GM12878 (cell line): ENCODE results near the gene SCARF2. TPM values are rescaled to one million over a fixed set of nuclear protein-coding genes. Genes with fewer than 3 reads are reported as not detected.

Source experiments
- ATAC-seq: fragments of 200-7000 bp; cut with Tn5 transposase; 3 replicates; pipeline ENCODE4 v1.9.1; 2020; ENCODE audit warnings: mild to moderate bottlenecking, moderate library complexity
- BruUV-seq: library from RNA; stranded (reverse); fragments of 400-500 nt; replicated peaks from 2 replicates; lab custom pipeline; 2021; lab: Mats Ljungman, UMichigan
- CTCF ChIA-PET: fragments of 300-600 bp; sonication (Branson Sonifier 250); formaldehyde crosslinking; extraction: SDS; loops from one replicate; lab custom pipeline; 2021; ENCODE audit warnings: inconsistent platforms; lab: Yijun Ruan, JAX
- POLR2A ChIA-PET: fragments of 350-600 bp; formaldehyde crosslinking; extraction: SDS; loops from one replicate; lab custom pipeline; 2021; ENCODE audit warnings: inconsistent platforms; lab: Charles Lee
- RAD21 ChIA-PET: fragments of 300-600 bp; sonication (Branson Sonifier 250); formaldehyde crosslinking; loops from one replicate; lab custom pipeline; 2023; ENCODE audit warnings: antibody characterized with exemption; ENCODE audit not compliant: unreplicated experiment; lab: Charles Lee
- SMC1A ChIA-PET: fragments of 300-600 bp; sonication (Branson Sonifier 250); formaldehyde crosslinking; loops from one replicate; lab custom pipeline; 2023; ENCODE audit not compliant: unreplicated experiment, uncharacterized antibody; lab: Charles Lee
- DNase-seq: peaks from one replicate; pipeline ENCODE4 v3.0.0-alpha.2; 2011; ENCODE audit warnings: low read depth, low spot score
- FAIRE-seq: peaks from 3 replicates; lab custom pipeline; 2011; peaks lifted over from hg19 to GRCh38; lab: Jason Lieb, UNC
- H2AFZ ChIP-seq: 2 replicates; pipeline ENCODE4 v1.6.0; 2011; ENCODE audit warnings: low read depth, low read length, control low read depth; ENCODE audit not compliant: control insufficient read depth
- H3K27ac ChIP-seq: 2 replicates; pipeline ENCODE4 v1.5.1; 2011; ENCODE audit warnings: control low read depth; ENCODE audit not compliant: control insufficient read depth, insufficient read depth
- H3K27me3 ChIP-seq, 2 experiments: replicated peaks in 1 of 2; 2 replicates each; pipeline versions ENCODE4 v1.6.0 to v1.6.1; 2011; ENCODE audit warnings: low read length in 1 of 2; ENCODE audit not compliant: control insufficient read depth in 2 of 2, insufficient read depth in 2 of 2
- H3K36me3 ChIP-seq, 2 experiments: 2 replicates each; pipeline ENCODE4 v1.5.1; 2011; ENCODE audit warnings: low read length in 1 of 2; ENCODE audit not compliant: control insufficient read depth in 2 of 2, insufficient read depth in 2 of 2
- H3K4me1 ChIP-seq: 2 replicates; pipeline ENCODE4 v1.6.1; 2011; ENCODE audit warnings: mild to moderate bottlenecking, low read length, moderate library complexity, mixed read lengths; ENCODE audit not compliant: control insufficient read depth, insufficient read depth
- H3K4me2 ChIP-seq: 2 replicates; pipeline ENCODE4 v1.6.0; 2011; ENCODE audit warnings: control low read depth; ENCODE audit not compliant: control insufficient read depth, insufficient read depth
- H3K4me3 ChIP-seq: fragments of 200-600 bp; sonication (generic); 2 replicates; pipeline ENCODE4 v1.5.1; 2016
- H3K79me2 ChIP-seq: 2 replicates; pipeline ENCODE4 v1.6.0; 2011; ENCODE audit warnings: low read length; ENCODE audit not compliant: control insufficient read depth, insufficient read depth
- H3K9ac ChIP-seq: 2 replicates; pipeline ENCODE4 v1.8.0; 2011; ENCODE audit warnings: low read length, control low read depth, mixed read lengths; ENCODE audit not compliant: control insufficient read depth, insufficient read depth
- H3K9me3 ChIP-seq: replicated peaks from 3 replicates; pipeline ENCODE4 v1.5.1; 2011; ENCODE audit warnings: mild to moderate bottlenecking, low read length; ENCODE audit not compliant: control insufficient read depth, insufficient read depth
- H4K20me1 ChIP-seq: 2 replicates; pipeline ENCODE4 v1.6.0; 2011; ENCODE audit not compliant: control insufficient read depth, insufficient read depth
- BACH1 ChIP-seq: fragments of 450-650 bp; IDR thresholded peaks from 2 replicates; pipeline ENCODE4 v1.6.1; 2017; ENCODE audit warnings: mild to moderate bottlenecking, borderline replicate concordance
- BHLHE40 ChIP-seq, 2 experiments: fragments of 450-650 bp in 1 of 2; IDR thresholded peaks; 2 replicates each; pipeline ENCODE4 v1.6.1; 2011 to 2017; ENCODE audit warnings: low read depth in 2 of 2, borderline replicate concordance in 1 of 2, improper control_type of control experiment in 1 of 2, low read length in 1 of 2, mild to moderate bottlenecking in 1 of 2
- CBX5 ChIP-seq: sonication (generic); IDR thresholded peaks from 2 replicates; pipeline ENCODE4 v1.6.1; 2016; ENCODE audit warnings: low read depth, moderate library complexity, mild to moderate bottlenecking, inconsistent platforms
- DPF2 ChIP-seq: fragments of 450-650 bp; IDR thresholded peaks from 2 replicates; pipeline ENCODE4 v1.6.1; 2017; ENCODE audit warnings: mild to moderate bottlenecking
- EGR1 ChIP-seq, 2 experiments: IDR thresholded peaks; 1 replicate in 1 of 2; 2 replicates in 1 of 2; pipeline ENCODE4 v1.6.1; 2011 to 2012; ENCODE audit warnings: low read depth in 2 of 2, low read length in 2 of 2, borderline replicate concordance in 1 of 2, mild to moderate bottlenecking in 1 of 2, moderate library complexity in 1 of 2
- FOS ChIP-seq: IDR thresholded peaks from 3 replicates; pipeline ENCODE4 v1.6.1; 2011; ENCODE audit warnings: borderline replicate concordance; ENCODE audit not compliant: insufficient read length; ENCODE audit errors: extremely low read depth
- FOXM1 ChIP-seq: IDR thresholded peaks from 2 replicates; pipeline ENCODE4 v1.6.1; 2012; ENCODE audit warnings: low read depth, mild to moderate bottlenecking, inconsistent platforms, low read length, moderate library complexity
- GATAD2B ChIP-seq: fragments of 450-650 bp; conservative IDR thresholded peaks from 2 replicates; pipeline ENCODE4 v1.6.1; 2017; ENCODE audit warnings: low read depth, mild to moderate bottlenecking, moderate library complexity
- POLR2A ChIP-seq: IDR thresholded peaks from 2 replicates; pipeline ENCODE4 v1.6.1; 2011; ENCODE audit warnings: low read depth, mild to moderate bottlenecking, low read length
- POLR2AphosphoS5 ChIP-seq: IDR thresholded peaks from 2 replicates; pipeline ENCODE4 v1.6.1; 2011; ENCODE audit warnings: mild to moderate bottlenecking, low read length, inconsistent platforms
- SMAD5 ChIP-seq: IDR thresholded peaks from 2 replicates; pipeline ENCODE4 v1.6.1; 2016; ENCODE audit warnings: antibody characterized with exemption, low read depth
- SREBF1 ChIP-seq: IDR thresholded peaks from 2 replicates; pipeline ENCODE4 v1.6.1; 2012; ENCODE audit warnings: mild to moderate bottlenecking, low read length
- TCF12 ChIP-seq: IDR thresholded peaks from 2 replicates; pipeline ENCODE4 v1.6.1; 2011; ENCODE audit warnings: low read depth, mild to moderate bottlenecking, low read length
- TCF7 ChIP-seq: IDR thresholded peaks from 2 replicates; pipeline ENCODE4 v1.6.1; 2014; ENCODE audit warnings: antibody characterized with exemption, borderline replicate concordance
- ZZZ3 ChIP-seq: IDR thresholded peaks from 2 replicates; pipeline ENCODE4 v1.6.1; 2011; ENCODE audit warnings: low read depth; ENCODE audit not compliant: control insufficient read depth, insufficient read length
- WGBS: methylation state at CpG from one replicate; pipeline ENCODE4 v1.1.6; 2016; ENCODE audit warnings: low lambda C conversion rate; ENCODE audit not compliant: insufficient replicate concordance, insufficient coverage; ENCODE audit errors: missing lambda C conversion rate; 5-methylcytosine and 5-hydroxymethylcytosine counted together
- in situ Hi-C: fragments of 300-500 bp; cut with MboI; formaldehyde crosslinking; loops from 9 replicates; pipeline ENCODE4 v1.14.3; 2018; ENCODE audit warnings: mixed read lengths
- intact Hi-C: fragments of 100-400 bp; cut with micrococcal nuclease; formaldehyde crosslinking; loops from one replicate; pipeline ENCODE4 v1.14.2; 2022; ENCODE audit not compliant: unreplicated experiment
- polyA plus RNA-seq, 11 experiments: library from polyadenylated mRNA; depleted of rRNA in 4 of 11; unstranded in 6 of 11; stranded (reverse) in 5 of 11; fragments of >200 nt; fragmentation: Nextera tagmentation in 4 of 11; fragmentation: Illumina TruSeq in 1 of 11; extraction: Ambion mirVana in 4 of 11; extraction: Trizol in 1 of 11; gene quantifications; 1 replicate in 1 of 11; 2 replicates in 10 of 11; pipeline versions ENCODE4 v1.2.1 to v1.2.3, GENCODE V29; 2011 to 2016; ENCODE audit warnings: inconsistent platforms in 2 of 11, missing spikeins in 2 of 11, low read depth in 1 of 11
- total RNA-seq, 4 experiments: library from RNA; depleted of rRNA in 3 of 4; stranded (reverse); fragments of >200 nt in 3 of 4; fragmentation: Illumina TruSeq in 1 of 4; extraction: Trizol in 1 of 4; gene quantifications; 2 replicates each; pipeline versions ENCODE4 v1.2.1 to v1.2.3, GENCODE V29; 2013 to 2021
- TF ChIP-seq, protein P1 (sequence below): fragments of 450-650 bp; formaldehyde crosslinking; IDR thresholded peaks from 2 replicates; pipeline ENCODE4 v1.4.0; 2020; ENCODE audit warnings: mild to moderate bottlenecking, moderate library complexity
- TF ChIP-seq, protein P2 (sequence below): fragments of 450-650 bp; formaldehyde crosslinking; IDR thresholded peaks from 2 replicates; pipeline ENCODE4 v1.5.0; 2022; ENCODE audit warnings: mild to moderate bottlenecking, missing genetic modification characterization

SCARF2 gene
- total and polyA plus RNA-seq, 10 of the 15 experiments (the other 5 are each of a cell fraction or from before 2014, with no cell fraction given): 0.01 to 0.74 (median 0.17) TPM; not detected in 5

DNA sequence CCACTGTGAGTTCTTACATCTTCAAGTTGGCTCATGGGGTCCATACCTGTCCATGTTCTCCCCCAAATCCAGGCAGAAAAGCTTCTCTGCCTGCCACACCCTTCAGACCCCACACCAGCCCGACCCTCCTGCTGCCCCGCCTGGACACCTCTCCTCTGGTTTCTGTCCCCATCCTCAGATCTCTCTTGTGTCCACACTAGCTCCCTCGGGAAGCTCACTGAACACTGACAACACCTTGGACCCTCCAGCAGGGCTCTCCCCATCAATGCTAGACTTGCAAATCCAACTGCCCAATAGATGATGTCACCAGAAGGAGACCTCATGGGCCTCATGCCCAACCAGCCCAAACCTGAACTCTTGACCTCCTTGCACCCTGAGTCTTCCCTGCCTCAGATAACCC is 2.9 kb downstream of the SCARF2 start (continued):
- TF ChIP-seq, protein P1, sequence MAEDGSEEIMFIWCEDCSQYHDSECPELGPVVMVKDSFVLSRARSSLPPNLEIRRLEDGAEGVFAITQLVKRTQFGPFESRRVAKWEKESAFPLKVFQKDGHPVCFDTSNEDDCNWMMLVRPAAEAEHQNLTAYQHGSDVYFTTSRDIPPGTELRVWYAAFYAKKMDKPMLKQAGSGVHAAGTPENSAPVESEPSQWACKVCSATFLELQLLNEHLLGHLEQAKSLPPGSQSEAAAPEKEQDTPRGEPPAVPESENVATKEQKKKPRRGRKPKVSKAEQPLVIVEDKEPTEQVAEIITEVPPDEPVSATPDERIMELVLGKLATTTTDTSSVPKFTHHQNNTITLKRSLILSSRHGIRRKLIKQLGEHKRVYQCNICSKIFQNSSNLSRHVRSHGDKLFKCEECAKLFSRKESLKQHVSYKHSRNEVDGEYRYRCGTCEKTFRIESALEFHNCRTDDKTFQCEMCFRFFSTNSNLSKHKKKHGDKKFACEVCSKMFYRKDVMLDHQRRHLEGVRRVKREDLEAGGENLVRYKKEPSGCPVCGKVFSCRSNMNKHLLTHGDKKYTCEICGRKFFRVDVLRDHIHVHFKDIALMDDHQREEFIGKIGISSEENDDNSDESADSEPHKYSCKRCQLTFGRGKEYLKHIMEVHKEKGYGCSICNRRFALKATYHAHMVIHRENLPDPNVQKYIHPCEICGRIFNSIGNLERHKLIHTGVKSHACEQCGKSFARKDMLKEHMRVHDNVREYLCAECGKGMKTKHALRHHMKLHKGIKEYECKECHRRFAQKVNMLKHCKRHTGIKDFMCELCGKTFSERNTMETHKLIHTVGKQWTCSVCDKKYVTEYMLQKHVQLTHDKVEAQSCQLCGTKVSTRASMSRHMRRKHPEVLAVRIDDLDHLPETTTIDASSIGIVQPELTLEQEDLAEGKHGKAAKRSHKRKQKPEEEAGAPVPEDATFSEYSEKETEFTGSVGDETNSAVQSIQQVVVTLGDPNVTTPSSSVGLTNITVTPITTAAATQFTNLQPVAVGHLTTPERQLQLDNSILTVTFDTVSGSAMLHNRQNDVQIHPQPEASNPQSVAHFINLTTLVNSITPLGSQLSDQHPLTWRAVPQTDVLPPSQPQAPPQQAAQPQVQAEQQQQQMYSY (CRISPR knock-in tag): no peak
- TF ChIP-seq POLR2A (no peak), BACH1 (no peak), SMAD5 (no peak), DPF2 (no peak), BHLHE40 (IDR thresholded peaks at IDR 0.05; ENCODE audit: borderline replicate concordance in 1 of 2, low read depth in 2 of 2, low read length in 1 of 2) (no peak), FOS (no peak)

DNA sequence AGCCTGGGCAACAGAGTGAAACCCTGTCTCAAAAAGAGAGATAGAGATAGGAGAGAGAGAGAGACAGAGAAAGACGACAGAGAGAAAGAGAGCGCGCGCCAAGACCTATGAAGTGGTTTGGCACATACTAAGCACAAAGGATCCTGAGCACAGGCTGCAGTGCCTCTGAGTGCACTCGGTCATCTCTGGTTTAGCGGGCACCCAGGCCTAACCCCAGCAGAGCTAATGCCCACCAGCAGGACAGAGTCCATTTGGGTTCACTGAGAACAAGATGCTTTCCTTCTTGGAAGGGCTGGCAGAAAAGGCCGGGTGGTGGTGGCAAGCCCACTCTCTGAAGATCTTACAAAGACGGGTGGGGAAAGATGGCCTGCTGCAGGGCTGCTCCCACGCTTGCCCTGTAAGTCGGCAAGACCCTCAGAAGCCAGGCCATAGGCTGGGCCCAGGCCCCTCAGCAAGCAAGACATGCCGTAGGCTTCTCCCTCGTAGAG is 3.3 kb downstream of the SCARF2 start:
- RAD21 ChIA-PET: no interaction called here
- 57% methylated on average over 12 of the region's 12 CpGs for WGBS
- intact Hi-C loops: no loop called here

More for the DNA sequence above, 3.3 kb downstream of the SCARF2 start:
- Histone ChIP-seq H3K9me3 (no peaks in the 10 kb centered on the region), H3K36me3 (no peaks in the 10 kb centered on the region), H3K27me3 (peaks cover 14 to 26% of the 10 kb centered on the region in 2 experiments), H3K27ac (no peak overlapping the region), H3K4me2 (no peak overlapping the region), H4K20me1 (no peaks in the 10 kb centered on the region; the same call in 1 of the 2 replicates), H3K4me1 (peaks cover 5% of the 10 kb centered on the region), H3K4me3 (no peak overlapping the region), H3K9ac (no peak overlapping the region), H3K79me2 (no peaks in the 10 kb centered on the region), H2AFZ (no peak overlapping the region)
- in situ Hi-C loops: no loop called here
- TF ChIP-seq CBX5 (no peak), SREBF1 (no peak), ZZZ3 (no peak), TCF7 (no peak), SMAD5 (no peak), EGR1 (IDR thresholded peaks at IDR 0.05; ENCODE audit: borderline replicate concordance in 1 of 2, low read depth in 2 of 2, low read length in 2 of 2) (no peak), FOXM1 (no peak), POLR2AphosphoS5 (no peak), TCF12 (no peak), GATAD2B (no peak)
- TF ChIP-seq, protein P2, sequence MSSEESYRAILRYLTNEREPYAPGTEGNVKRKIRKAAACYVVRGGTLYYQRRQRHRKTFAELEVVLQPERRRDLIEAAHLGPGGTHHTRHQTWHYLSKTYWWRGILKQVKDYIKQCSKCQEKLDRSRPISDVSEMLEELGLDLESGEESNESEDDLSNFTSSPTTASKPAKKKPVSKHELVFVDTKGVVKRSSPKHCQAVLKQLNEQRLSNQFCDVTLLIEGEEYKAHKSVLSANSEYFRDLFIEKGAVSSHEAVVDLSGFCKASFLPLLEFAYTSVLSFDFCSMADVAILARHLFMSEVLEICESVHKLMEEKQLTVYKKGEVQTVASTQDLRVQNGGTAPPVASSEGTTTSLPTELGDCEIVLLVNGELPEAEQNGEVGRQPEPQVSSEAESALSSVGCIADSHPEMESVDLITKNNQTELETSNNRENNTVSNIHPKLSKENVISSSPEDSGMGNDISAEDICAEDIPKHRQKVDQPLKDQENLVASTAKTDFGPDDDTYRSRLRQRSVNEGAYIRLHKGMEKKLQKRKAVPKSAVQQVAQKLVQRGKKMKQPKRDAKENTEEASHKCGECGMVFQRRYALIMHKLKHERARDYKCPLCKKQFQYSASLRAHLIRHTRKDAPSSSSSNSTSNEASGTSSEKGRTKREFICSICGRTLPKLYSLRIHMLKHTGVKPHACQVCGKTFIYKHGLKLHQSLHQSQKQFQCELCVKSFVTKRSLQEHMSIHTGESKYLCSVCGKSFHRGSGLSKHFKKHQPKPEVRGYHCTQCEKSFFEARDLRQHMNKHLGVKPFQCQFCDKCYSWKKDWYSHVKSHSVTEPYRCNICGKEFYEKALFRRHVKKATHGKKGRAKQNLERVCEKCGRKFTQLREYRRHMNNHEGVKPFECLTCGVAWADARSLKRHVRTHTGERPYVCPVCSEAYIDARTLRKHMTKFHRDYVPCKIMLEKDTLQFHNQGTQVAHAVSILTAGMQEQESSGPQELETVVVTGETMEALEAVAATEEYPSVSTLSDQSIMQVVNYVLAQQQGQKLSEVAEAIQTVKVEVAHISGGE (CRISPR knock-in tag): no peak
- CTCF ChIA-PET: interaction anchor here (1.2 kb wide), 1 partner anchor 20 kb away, joined by 3 read pairs; no protein-coding TSS in a partner anchor
- DNase-seq (no peak), ATAC-seq (no peak), FAIRE-seq (no peak)
- BruUV-seq: no TSS peak
- SMC1A ChIA-PET: no interaction called here
- POLR2A ChIA-PET: no interaction called here
